HCT116 (cell line): ENCODE results near the gene CALD1. TPM values are rescaled to one million over a fixed set of nuclear protein-coding genes. Genes with fewer than 3 reads are reported as not detected.

Experiments used
- ATAC-seq: fragments of 200-7000 bp; cut with Tn5 transposase; 2 replicates; pipeline ENCODE4 v1.9.1; 2020; ENCODE audit warnings: mild to moderate bottlenecking, moderate library complexity
- BruUV-seq: library from RNA; stranded (reverse); fragments of 400-500 nt; replicated peaks from 2 replicates; lab custom pipeline; 2021; lab: Mats Ljungman, UMichigan
- CTCF ChIA-PET: fragments of 300-600 bp; sonication (Branson Sonifier 250); formaldehyde crosslinking; loops from one replicate; lab custom pipeline; 2021; ENCODE audit warnings: antibody characterized with exemption; lab: Charles Lee
- POLR2A ChIA-PET: fragments of 300-600, 350-600 bp; sonication (Branson Sonifier 250); formaldehyde crosslinking; loops from one replicate; lab custom pipeline; 2021; ENCODE audit warnings: antibody characterized with exemption; lab: Charles Lee
- RAD21 ChIA-PET, 2 experiments: fragments of 300-600 bp; sonication (Branson Sonifier 250); formaldehyde crosslinking; loops; one replicate each; lab custom pipeline; 2023; ENCODE audit warnings: low total read pairs in 2 of 2; ENCODE audit not compliant: uncharacterized antibody in 2 of 2, unreplicated experiment in 2 of 2, low non-redundant PET in 1 of 2; lab: Charles Lee
- DNase-seq: peaks from one replicate; pipeline ENCODE4 v3.0.0-alpha.2; 2010; ENCODE audit warnings: low read depth, low spot score
- H2AFZ ChIP-seq: fragments of 200-600 bp; shearing (Covaris generic), sonication (generic); 2 replicates; pipeline ENCODE4 v1.6.1; 2017; ENCODE audit warnings: low read depth, mixed run types, mixed read lengths, antibody characterized with exemption, low read length; ENCODE audit not compliant: poor library complexity, severe bottlenecking
- H3K27ac ChIP-seq: 2 replicates; pipeline ENCODE4 v1.5.1; 2012; ENCODE audit warnings: low read depth, low read length
- H3K27me3 ChIP-seq: fragments of 200-600 bp; sonication (generic); 2 replicates; pipeline ENCODE4 v1.6.1; 2016; ENCODE audit warnings: mixed run types, low read length, mixed read lengths; ENCODE audit not compliant: insufficient read depth
- H3K36me3 ChIP-seq, 2 experiments: fragments of 200-500 bp in 1 of 2; fragments of 200-600 bp in 1 of 2; sonication (Bioruptor generic) in 1 of 2; sonication (generic) in 1 of 2; 2 replicates each; pipeline versions ENCODE4 v1.5.1 to v1.6.1; 2014 to 2016; ENCODE audit warnings: low read length in 2 of 2, inconsistent platforms in 1 of 2, mixed read lengths in 1 of 2, mixed run types in 1 of 2; ENCODE audit not compliant: insufficient read depth in 2 of 2, control insufficient read depth in 1 of 2
- H3K4me1 ChIP-seq, 2 experiments: fragments of 200-600 bp in 1 of 2; sonication (generic) in 1 of 2; 2 replicates each; pipeline versions ENCODE4 v1.5.1 to v1.6.1; 2012 to 2017; ENCODE audit warnings: low read length in 2 of 2, inconsistent platforms in 1 of 2, mild to moderate bottlenecking in 1 of 2, mixed read lengths in 1 of 2, mixed run types in 1 of 2, moderate library complexity in 1 of 2; ENCODE audit not compliant: insufficient read depth in 2 of 2, control insufficient read depth in 1 of 2
- H3K4me2 ChIP-seq: fragments of 200-600 bp; sonication (generic); 2 replicates; pipeline ENCODE4 v1.6.1; 2017; ENCODE audit warnings: mixed run types, low read length, mixed read lengths
- H3K4me3 ChIP-seq, 2 experiments: fragments of 200-600 bp in 1 of 2; sonication (generic) in 1 of 2; replicated peaks in 1 of 2; 2 replicates each; pipeline ENCODE4 v1.5.1; 2011 to 2016; ENCODE audit warnings: low read length in 2 of 2, control low read depth in 1 of 2, low read depth in 1 of 2, mild to moderate bottlenecking in 1 of 2, mixed read lengths in 1 of 2, mixed run types in 1 of 2
- H3K79me2 ChIP-seq: fragments of 200-600 bp; sonication (generic); 2 replicates; pipeline ENCODE4 v1.6.1; 2017; ENCODE audit warnings: mild to moderate bottlenecking, mixed run types, low read length, moderate library complexity, mixed read lengths; ENCODE audit not compliant: insufficient read depth
- H3K9ac ChIP-seq: fragments of 200-600 bp; sonication (generic); 2 replicates; pipeline ENCODE4 v1.6.1; 2016; ENCODE audit warnings: low read length, mixed read lengths
- H3K9me2 ChIP-seq: fragments of 200-600 bp; sonication (generic), shearing (Covaris generic); 2 replicates; pipeline ENCODE4 v1.6.1; 2017; ENCODE audit warnings: mixed run types, mild to moderate bottlenecking, moderate library complexity; ENCODE audit not compliant: insufficient read depth
- H3K9me3 ChIP-seq, 2 experiments: fragments of 200-500 bp in 1 of 2; fragments of 200-600 bp in 1 of 2; sonication (Bioruptor generic) in 1 of 2; sonication (generic) in 1 of 2; 2 replicates each; pipeline ENCODE4 v1.6.1; 2014 to 2017; ENCODE audit warnings: low read length in 2 of 2, mixed read lengths in 2 of 2, inconsistent platforms in 1 of 2, low read depth in 1 of 2, mild to moderate bottlenecking in 1 of 2, mixed run types in 1 of 2, moderate library complexity in 1 of 2; ENCODE audit not compliant: control insufficient read depth in 1 of 2, insufficient read depth in 1 of 2
- H4K20me1 ChIP-seq: fragments of 200-600 bp; sonication (generic), shearing (Covaris generic); 2 replicates; pipeline ENCODE4 v1.6.1; 2017; ENCODE audit warnings: mixed run types, mild to moderate bottlenecking, moderate library complexity; ENCODE audit not compliant: insufficient read depth
- CBX3 ChIP-seq: IDR thresholded peaks from 2 replicates; pipeline ENCODE4 v1.6.1; 2012; ENCODE audit warnings: low read depth
- CEBPB ChIP-seq: IDR thresholded peaks from 2 replicates; pipeline ENCODE4 v1.6.1; 2012; ENCODE audit warnings: low read depth
- EGR1 ChIP-seq: IDR thresholded peaks from 2 replicates; pipeline ENCODE4 v1.6.1; 2012; ENCODE audit warnings: low read depth
- ELF1 ChIP-seq: IDR thresholded peaks from 2 replicates; pipeline ENCODE4 v1.6.1; 2012; ENCODE audit warnings: low read depth, borderline replicate concordance
- EZH2 ChIP-seq: fragments of 200-600 bp; sonication (generic); IDR thresholded peaks from 2 replicates; pipeline ENCODE4 v1.6.1; 2017; ENCODE audit warnings: antibody characterized with exemption, mixed run types
- FOSL1 ChIP-seq: IDR thresholded peaks from 2 replicates; pipeline ENCODE4 v1.6.1; 2012; ENCODE audit warnings: low read depth
- JUND ChIP-seq: IDR thresholded peaks from 2 replicates; pipeline ENCODE4 v1.6.1; 2012
- POLR2A ChIP-seq: IDR thresholded peaks from 2 replicates; pipeline ENCODE4 v1.7.0; 2011; ENCODE audit warnings: borderline replicate concordance; ENCODE audit not compliant: insufficient read depth, insufficient read length; ENCODE audit errors: extremely low read depth
- RAD21 ChIP-seq: IDR thresholded peaks from 2 replicates; pipeline ENCODE4 v1.6.1; 2012; ENCODE audit warnings: low read depth, mild to moderate bottlenecking
- SRF ChIP-seq: IDR thresholded peaks from 2 replicates; pipeline ENCODE4 v1.6.1; 2012; ENCODE audit warnings: low read depth
- TCF7L2 ChIP-seq: IDR thresholded peaks from 2 replicates; pipeline ENCODE4 v1.7.0; 2011; ENCODE audit warnings: borderline replicate concordance, inconsistent platforms; ENCODE audit not compliant: insufficient read depth, insufficient read length; ENCODE audit errors: extremely low read depth
- YY1 ChIP-seq: IDR thresholded peaks from 2 replicates; pipeline ENCODE4 v1.6.1; 2011; ENCODE audit warnings: low read length, low read depth, moderate library complexity, mild to moderate bottlenecking; ENCODE audit not compliant: insufficient replicate concordance; ENCODE audit errors: extremely low read depth
- ZFX ChIP-seq: fragments of 450-650 bp; IDR thresholded peaks from 2 replicates; pipeline ENCODE4 v1.6.1; 2017
- ZNF274 ChIP-seq: fragments of 200-500 bp; sonication (Bioruptor generic); IDR thresholded peaks from 2 replicates; pipeline ENCODE4 v1.6.1; 2014; ENCODE audit warnings: mild to moderate bottlenecking, low read depth, low read length, inconsistent platforms
- intact Hi-C: fragments of 100-400 bp; cut with micrococcal nuclease; formaldehyde crosslinking; loops from 2 replicates; pipeline ENCODE4 v1.10.0; 2022
- total RNA-seq: library from RNA; stranded (reverse); gene quantifications from one replicate; pipeline ENCODE4 v1.2.1, GENCODE V29; 2021; ENCODE audit not compliant: unreplicated experiment
- TF ChIP-seq, protein P1 (sequence below): IDR thresholded peaks from 2 replicates; pipeline ENCODE4 v1.6.1; 2011; ENCODE audit warnings: mild to moderate bottlenecking, low read length, moderate library complexity; ENCODE audit not compliant: insufficient replicate concordance; ENCODE audit errors: extremely low read depth

CALD1 gene
- total RNA-seq, 1 experiment from 2014 or later = 66.8 TPM

DNA sequence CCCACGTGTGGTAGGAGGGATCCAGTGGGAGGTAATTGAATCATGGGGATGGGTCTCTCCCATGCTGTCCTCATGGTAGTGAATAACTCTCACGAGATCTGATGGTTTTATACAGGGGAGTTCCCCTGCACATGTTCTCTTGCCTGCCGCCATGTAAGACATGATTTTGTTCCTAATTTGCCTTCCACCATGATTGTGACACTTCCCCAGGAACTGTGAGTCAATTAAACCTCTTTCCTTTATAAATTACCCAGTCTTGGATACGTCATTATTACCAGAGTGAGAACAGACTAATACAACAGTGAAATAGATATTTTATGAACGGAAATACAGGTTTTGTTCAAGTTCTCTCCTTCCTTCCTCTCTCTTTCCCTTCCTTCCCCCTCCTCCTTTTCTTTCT is 15.8 kb downstream of the CALD1 start:
- POLR2A ChIA-PET = no interaction called here
- CTCF ChIA-PET = no interaction called here

GRCh38 chr7:134798155-134798554 is 18.7 kb downstream of the CALD1 start:
- DNase-seq (no peak), ATAC-seq (no peak)
- no peak overlapping the region for H2AFZ ChIP-seq
- no peaks in the 10 kb centered on the region for H3K36me3 ChIP-seq
- no TSS peak for BruUV-seq
- H3K27ac ChIP-seq = no peak overlapping the region
- no peak overlapping the region for H3K4me2 ChIP-seq
- no peak for TF ChIP-seq ZFX
- no peak for TF ChIP-seq ZNF274
- TF ChIP-seq CEBPB = no peak
- TF ChIP-seq RAD21 = no peak
- TF ChIP-seq POLR2A = no peak
- no peak for TF ChIP-seq ELF1
- no peak for TF ChIP-seq YY1
- no peak for TF ChIP-seq EZH2
- no peaks in the 10 kb centered on the region for H4K20me1 ChIP-seq
- H3K4me3 ChIP-seq = no peak overlapping the region
- intact Hi-C loops = no loop called here
- CTCF ChIA-PET = no interaction called here
- H3K9me2 ChIP-seq = no peaks in the 10 kb centered on the region
- RAD21 ChIA-PET = no interaction called here
- no peaks in the 10 kb centered on the region for H3K4me1 ChIP-seq
- H3K9me3 ChIP-seq = no peaks in the 10 kb centered on the region
- no peaks in the 10 kb centered on the region for H3K79me2 ChIP-seq
- no peak overlapping the region for H3K9ac ChIP-seq
- POLR2A ChIA-PET = no interaction called here
- no peaks in the 10 kb centered on the region for H3K27me3 ChIP-seq

More for the DNA sequence above, 15.8 kb downstream of the CALD1 start:
- BruUV-seq = no TSS peak
- Histone ChIP-seq H3K4me3 (no peak overlapping the region), H2AFZ (no peak overlapping the region), H3K9ac (no peak overlapping the region), H3K27ac (no peak overlapping the region), H3K4me2 (no peak overlapping the region), H3K4me1 (no peaks in the 10 kb centered on the region), H3K9me3 (no peaks in the 10 kb centered on the region), H3K9me2 (no peaks in the 10 kb centered on the region), H3K36me3 (no peaks in the 10 kb centered on the region), H3K79me2 (no peaks in the 10 kb centered on the region), H4K20me1 (no peaks in the 10 kb centered on the region)
- DNase-seq (no peak), ATAC-seq (no peak)
- RAD21 ChIA-PET = no interaction called here
- intact Hi-C loops = no loop called here
- TF ChIP-seq CBX3 (no peak), JUND (no peak), FOSL1 (no peak), EGR1 (no peak), SRF (no peak), TCF7L2 (no peak)
- TF ChIP-seq, protein P1, sequence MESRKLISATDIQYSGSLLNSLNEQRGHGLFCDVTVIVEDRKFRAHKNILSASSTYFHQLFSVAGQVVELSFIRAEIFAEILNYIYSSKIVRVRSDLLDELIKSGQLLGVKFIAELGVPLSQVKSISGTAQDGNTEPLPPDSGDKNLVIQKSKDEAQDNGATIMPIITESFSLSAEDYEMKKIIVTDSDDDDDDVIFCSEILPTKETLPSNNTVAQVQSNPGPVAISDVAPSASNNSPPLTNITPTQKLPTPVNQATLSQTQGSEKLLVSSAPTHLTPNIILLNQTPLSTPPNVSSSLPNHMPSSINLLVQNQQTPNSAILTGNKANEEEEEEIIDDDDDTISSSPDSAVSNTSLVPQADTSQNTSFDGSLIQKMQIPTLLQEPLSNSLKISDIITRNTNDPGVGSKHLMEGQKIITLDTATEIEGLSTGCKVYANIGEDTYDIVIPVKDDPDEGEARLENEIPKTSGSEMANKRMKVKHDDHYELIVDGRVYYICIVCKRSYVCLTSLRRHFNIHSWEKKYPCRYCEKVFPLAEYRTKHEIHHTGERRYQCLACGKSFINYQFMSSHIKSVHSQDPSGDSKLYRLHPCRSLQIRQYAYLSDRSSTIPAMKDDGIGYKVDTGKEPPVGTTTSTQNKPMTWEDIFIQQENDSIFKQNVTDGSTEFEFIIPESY = no peak
- TF ChIP-seq, all 23 proteins: peak for 0
- no peaks in the 10 kb centered on the region for H3K27me3 ChIP-seq
